Muscle of arm (tissue), 12 donors: ENCODE results near the gene CDH4. TPM values are rescaled to one million over a fixed set of nuclear protein-coding genes. Genes with fewer than 3 reads are reported as not detected.

Experiments
- DNase-seq: peaks from one replicate; pipeline ENCODE4 v3.0.0-alpha.2; 2013
- polyA plus RNA-seq, 12 donors: library from polyadenylated mRNA; unstranded; fragments of 120-200 nt; gene quantifications; one replicate each; pipeline ENCODE4 v1.2.1, GENCODE V29; 2013; ENCODE audit not compliant: insufficient read length in 12 of 12

The CDH4 gene
- polyA plus RNA-seq, 12 donors = 0.79 to 1.4 (median 1.0) TPM; not detected in 2

- no peak for DNase-seq
Measured at GRCh38 chr20:61579908-61580307, 327.8 kb downstream of the CDH4 start.

DNA sequence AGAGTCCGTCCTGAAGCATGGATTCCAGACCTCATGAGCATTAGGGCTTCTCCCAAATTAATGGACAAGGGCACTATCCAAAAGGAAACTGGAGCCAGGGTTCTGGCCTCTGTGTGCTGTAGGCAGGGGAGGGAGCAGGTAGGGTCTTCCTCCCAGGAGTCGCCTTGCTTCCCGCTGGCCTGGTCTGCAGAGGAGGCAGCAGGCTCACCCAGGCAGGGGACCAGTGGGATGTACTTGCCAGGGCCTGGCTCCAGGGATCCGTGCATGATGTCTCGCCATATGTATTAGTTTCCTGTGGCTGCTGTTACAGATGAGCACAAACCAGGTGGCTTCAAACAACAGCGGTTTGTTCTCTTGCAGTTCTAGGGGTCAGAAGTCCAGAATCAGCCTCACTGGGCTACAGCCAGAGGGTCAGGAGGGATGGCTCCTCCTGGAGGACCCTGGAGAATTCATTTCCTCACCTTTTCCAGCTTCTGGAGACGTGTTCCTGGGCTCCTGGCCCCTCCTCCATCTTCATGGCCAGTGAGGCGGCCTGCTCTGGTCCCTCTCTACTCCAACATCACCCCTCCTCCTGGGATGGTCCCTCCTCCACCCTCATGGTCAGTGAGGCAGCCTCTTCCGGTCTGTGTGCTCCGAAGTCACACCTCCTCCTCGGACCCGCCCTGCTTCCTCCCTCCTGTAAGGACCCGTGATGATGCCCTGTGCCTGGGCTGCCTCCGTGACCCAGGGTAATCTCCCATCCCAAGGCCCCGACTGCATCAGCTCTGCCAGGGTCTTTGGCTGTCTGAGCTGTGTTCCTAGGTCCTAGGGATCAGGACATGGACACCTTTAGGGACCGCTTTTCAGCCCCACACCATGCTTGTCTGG is 329.1 kb downstream of the CDH4 start:
- no peak for DNase-seq

DNA sequence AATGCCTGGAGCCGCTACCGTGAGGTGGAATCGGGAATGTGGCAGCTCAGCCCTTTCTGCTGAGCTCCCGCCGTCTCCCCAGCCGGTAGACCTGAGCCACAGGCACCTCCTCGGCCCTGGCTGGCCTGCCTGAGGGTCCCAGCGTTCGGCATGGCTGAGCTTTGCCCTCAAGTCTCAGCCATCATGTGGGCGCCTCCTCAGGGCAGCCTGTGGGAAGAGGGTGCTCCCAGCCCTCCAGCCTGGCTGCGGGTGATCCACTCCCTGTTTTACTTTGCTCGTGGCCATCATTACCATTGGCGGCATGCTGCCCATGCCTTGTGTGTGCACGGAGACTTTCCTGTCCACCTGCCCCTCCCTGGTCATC is 329.7 kb downstream of the CDH4 start:
- DNase-seq = no peak

GRCh38 chr20:61582196-61582923 is 330.3 kb downstream of the CDH4 start:
- DNase-seq = no peak

DNA sequence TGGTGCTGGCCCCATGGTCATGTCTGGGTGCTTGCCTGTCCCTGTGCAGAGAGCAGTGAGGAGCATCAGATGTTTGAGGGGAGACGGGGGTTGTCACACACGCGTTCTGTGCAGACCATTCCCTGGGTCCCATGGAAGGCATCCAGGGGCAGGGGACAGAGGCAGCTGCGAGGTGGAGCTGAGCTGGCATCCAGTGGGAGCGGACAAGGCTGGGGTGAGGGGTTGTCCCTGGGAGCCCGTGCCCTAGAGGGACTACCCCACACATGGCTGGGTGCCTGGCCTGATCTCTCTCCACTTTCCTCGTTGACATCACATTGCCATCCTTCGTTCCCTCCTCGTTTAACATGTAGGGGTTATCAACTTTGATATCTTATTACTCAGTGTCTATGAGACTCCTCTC is 331.3 kb downstream of the CDH4 start:
- no peak for DNase-seq

GRCh38 chr20:61584851-61585250 is 332.8 kb downstream of the CDH4 start:
- DNase-seq = no peak

GRCh38 chr20:61585764-61586163 is 333.7 kb downstream of the CDH4 start:
- DNase-seq = no peak

GRCh38 chr20:61587036-61587435 is 335.0 kb downstream of the CDH4 start:
- DNase-seq = no peak

DNA sequence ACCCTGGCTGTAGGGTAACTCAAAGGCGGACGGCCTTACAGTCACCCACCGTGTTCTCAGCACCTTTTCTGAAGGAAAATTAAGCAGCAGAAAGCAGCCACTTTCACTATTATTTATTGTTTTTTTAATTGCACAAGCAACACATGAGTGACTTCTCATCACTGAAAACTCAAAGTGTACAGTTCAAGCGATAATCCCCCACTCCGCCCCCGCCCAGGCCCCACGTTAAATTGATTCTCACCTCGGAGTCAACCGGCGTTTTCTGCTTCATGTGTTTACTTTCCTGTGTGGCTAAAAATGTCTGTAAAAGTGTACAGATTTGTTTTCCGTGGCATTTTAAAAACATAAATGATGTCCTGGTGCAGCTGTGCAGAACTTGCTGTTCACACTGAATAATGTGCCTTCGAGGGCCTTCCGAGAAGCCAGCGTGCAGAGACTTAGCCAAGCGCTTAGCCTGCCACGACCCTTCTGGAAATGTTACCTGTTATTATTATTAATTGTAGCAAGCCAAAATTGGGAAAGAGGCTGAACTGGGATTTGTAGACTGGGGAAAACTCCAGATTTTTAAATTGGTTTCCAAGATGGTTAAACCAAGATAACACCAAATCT is 335.7 kb downstream of the CDH4 start:
- no peak for DNase-seq

GRCh38 chr20:61588411-61589385 is 336.6 kb downstream of the CDH4 start:
- DNase-seq = no peak

DNA sequence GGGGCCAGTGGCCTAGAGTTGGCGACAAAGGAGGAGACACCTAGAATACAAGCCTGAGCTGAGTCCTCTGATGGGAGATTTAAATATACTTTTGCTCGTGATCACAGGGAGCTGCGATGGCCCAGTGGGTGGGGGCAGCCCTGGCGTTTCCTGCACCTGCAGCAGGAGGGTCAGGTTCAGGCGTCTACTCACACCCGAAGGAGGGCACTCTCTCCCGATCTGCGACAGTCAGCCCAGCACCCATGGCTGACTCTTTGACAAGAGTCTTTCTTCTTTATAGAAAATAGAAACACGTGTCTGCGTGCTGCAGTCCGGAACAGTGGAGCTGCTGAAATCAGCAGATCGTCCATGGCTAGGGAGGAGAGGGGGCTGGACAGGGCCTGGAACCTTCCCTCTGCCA is 338.2 kb downstream of the CDH4 start:
- DNase-seq = no peak

DNA sequence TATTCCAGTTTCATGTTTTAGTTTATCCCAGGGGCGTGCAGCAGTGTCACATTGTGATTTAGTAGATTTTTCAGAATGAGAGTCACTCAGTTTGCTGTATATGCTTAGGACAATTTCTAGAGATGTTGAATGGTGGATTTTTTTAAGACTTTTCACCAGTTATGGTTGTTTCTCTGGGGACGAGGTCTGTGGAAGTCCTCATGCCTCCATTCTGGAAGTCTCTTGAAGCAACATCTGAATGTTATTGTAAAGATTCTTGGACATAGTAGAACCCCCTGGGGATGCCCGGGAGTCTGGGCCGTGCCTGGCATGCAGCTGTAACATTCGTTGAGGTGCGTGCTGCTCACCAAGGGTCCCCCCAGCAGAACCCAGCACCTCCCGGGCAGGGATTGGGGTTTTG is 341.5 kb downstream of the CDH4 start:
- no peak for DNase-seq

DNA sequence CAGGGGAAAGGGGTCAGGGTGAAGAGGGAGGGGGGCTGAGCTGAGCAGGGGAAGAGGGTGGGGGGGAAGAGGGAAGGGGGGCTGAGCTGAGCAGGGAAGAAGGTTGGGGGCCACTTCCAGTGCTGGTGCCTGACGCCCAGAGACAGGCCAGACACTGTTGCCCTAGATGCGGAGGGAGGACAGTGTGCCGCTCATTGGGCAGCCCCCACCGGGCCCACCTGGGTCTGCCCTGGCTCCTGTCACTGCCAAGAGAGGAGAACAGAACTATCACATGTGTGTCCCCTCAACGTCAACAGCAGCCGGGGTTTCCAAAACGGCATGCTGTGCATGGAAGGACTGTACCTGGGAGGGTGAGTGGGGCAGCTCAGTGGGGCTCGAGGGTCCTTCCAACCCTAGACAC is 342.1 kb downstream of the CDH4 start:
- DNase-seq = no peak

- no peak for DNase-seq
Measured at GRCh38 chr20:61595216-61595615, 343.2 kb downstream of the CDH4 start.

DNA sequence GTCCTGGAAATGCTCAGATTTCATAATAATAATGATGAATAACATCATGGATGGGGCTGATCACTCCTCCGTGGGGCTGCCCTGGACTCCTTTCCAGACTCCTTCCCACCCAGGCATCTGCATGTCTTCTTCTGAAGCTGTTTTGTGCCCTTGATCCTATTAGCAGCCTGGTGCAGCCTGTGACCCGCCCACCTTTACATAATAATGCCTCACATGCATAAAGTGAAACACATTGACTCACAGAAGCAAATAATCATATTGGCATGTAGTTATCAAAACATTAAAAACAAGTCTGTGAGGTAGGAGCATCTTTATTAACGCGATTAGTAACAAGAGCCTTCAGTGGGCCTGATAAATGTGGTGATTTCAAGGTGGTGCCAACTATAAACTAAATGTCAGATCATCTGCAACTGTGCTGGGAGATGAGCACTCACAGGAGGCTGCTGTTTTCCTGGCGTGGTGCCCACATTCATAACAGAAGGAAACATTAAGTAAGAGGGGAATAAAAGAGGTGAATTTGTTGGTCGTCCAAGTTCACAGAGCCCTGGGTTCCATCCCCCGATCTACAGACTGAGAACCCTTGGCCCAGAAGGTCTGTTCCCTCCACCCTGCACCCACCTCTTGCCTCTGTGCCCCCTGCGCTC is 344.7 kb downstream of the CDH4 start:
- DNase-seq = no peak

DNA sequence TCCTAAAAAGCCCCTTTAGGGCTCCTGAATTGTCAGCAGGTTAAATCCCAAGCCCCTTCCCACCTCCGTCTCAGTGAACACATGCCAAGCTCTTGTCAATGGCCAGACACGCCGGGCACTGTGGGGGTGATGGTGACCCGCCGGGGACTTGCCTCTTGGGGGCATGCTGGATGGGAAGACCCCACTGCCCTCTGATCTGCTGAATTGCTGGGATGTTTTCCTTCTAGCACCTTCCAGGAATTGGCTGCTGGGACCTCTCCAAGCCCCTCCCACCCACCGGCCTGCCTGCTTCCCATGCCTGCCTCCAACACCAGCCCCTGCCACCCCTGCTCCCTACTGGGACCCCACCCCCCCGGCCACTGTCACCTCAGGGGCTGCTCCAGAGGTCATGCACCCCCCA is 345.9 kb downstream of the CDH4 start:
- no peak for DNase-seq

GRCh38 chr20:61598586-61598985 is 346.5 kb downstream of the CDH4 start:
- DNase-seq = no peak

GRCh38 chr20:61599061-61599531 is 347.0 kb downstream of the CDH4 start:
- no peak for DNase-seq

DNA sequence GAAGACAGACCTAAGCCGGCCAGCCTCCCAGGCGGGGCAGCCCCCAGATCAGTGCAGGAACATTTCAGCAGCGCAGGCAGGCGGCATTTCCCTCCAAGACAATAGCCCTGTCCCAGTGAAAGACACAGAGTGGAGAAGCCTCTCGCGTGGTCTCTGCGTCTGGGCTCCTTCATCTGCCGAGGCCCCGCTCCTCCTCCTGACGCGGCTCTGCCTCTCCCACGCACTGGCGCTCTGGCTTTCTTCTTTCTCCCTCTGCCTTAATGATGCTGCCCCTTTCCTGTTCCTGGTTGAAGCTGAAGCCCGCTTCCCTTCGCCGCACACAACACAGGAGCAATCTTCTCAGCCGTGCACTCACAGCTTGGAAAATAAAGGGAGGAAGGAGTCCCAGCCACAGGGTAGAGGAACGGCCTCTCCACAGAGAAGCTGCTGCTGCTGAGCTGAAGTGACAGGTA is 347.5 kb downstream of the CDH4 start:
- no peak for DNase-seq

DNA sequence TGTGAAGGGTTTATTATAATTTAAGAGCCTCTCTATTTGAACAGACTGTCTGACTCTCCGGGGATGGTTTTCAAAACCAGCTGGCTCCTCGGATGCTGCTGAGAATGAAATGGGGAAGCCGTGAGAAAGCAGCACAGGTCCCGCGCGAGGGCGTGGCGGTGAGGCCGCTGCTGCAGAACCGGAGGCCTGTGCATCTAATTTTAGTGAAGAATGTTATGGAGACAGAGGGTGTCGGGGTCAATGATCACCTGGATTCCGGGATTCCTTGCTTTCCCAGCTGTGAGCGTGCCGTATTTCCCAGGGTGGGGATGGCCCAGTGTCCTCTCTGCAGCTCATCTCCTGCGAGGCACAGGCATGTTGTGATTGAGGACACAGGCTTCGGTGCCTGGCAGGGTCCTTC is 348.0 kb downstream of the CDH4 start:
- no peak for DNase-seq

DNA sequence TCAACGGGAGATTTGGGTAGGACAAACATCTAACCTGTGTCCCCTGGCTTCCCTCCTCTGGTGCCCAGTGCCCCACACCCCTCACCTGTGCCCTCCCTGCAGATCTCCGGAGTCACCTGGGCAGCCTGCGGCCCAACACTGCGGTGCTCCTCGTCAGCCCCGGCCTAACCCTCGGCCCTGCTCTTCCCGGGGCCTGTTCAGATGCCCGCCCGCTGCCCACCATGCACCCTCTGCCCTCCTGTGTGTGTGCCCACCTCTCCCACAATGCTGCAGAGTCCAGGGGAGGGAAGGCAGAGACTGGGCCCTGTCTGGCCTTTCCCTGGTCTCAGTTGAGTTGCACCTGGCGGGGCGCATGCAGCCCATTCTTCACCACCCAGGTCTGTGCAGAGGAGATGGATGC is 349.3 kb downstream of the CDH4 start:
- no peak for DNase-seq
